GM19043 (cell line): Measurements from ENCODE around the gene CASK.

ENCODE experiments used
- ATAC-seq: cut with Tn5 transposase; IDR thresholded peaks from one replicate; pipeline ENCODE4 v1.9.1; 2021; ENCODE audit warnings: low read depth; ENCODE audit not compliant: unreplicated experiment

The CASK gene

DNA sequence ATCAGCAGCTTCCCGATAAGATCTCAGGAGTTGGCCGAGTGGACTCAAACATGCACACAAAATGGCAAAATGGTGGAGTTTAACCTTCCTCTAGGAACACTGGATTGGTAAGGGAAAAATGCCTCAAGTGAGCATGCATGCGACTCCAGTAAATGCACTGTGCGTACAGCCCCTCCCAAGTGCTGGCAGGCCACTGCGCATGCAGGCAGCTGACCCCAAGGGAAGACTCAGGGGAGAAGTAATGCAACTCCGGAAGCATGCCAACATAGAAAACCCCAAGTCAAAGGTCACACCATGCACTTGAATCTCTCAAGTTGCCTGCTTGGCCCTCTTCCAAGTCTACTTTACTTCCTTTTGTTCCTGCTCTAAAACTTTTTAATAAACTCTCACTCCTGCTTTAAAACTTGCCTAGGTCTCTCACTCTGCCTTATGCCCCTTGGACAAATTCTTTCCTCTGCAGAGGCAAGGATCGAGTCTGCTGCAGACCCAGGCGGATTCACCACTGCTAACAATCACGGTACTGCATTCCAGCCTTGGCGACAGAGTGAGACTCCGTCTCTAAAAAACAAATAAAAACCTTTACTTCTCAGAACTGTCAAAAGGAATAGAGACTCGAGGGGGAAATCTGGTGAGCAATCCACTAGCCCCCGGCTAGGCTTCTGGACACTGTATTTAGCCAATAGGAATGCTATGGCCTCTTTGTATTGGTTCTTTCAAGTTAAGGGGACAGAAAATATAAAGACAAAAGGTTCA lies 442.7 kb downstream of the CASK start:
- no peak for ATAC-seq

DNA sequence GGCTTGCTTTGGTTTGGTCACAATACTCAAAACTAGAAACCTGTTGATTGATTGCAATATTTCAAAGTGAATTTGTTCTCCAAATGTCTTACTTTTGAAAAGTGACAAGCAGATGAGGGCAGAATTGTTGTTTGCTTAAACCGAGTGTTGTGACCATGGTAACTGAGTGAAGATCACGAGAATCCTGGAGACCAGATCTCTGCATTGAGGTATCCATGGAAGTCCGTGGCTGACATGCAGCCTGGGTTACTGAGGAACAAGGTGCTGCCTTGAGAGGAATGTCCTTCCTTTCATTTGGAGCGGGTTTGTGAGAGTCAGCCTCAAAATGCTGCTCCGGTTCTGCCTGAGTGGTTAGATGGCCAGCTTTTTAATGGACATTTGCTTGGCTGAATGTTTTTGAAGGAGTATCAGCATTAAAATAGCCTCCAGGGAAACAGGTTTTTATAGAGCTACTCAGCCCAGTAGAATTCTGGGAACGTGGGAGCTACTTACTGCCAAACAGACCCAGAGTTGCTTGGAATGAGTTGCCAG lies 444.9 kb downstream of the CASK start:
- no peak for ATAC-seq

GRCh38 chrX:41475591-41476241 lies 447.6 kb downstream of the CASK start:
- ATAC-seq, result no peak

- no peak for ATAC-seq
Measured at GRCh38 chrX:41475191-41475590, 448.2 kb downstream of the CASK start.

DNA sequence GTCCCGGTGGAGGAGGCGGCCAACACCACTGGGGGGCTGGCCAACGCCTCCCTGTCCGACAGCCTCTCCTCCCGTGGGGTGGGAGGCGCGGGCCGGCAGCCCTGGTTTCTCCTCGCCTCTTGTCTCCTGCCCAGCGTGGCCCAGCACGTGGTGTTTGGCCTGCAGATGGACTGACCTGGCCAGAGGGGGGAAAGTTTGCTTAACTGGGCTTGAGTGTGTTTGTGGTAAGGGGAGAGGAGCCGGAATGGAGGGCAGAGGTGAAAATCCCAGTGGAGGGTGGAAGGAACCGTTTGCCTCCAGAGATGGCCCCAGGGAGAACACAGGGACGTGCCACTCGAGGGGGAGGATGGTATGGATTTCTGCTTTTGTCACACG lies 448.6 kb downstream of the CASK start:
- no peak for ATAC-seq

DNA sequence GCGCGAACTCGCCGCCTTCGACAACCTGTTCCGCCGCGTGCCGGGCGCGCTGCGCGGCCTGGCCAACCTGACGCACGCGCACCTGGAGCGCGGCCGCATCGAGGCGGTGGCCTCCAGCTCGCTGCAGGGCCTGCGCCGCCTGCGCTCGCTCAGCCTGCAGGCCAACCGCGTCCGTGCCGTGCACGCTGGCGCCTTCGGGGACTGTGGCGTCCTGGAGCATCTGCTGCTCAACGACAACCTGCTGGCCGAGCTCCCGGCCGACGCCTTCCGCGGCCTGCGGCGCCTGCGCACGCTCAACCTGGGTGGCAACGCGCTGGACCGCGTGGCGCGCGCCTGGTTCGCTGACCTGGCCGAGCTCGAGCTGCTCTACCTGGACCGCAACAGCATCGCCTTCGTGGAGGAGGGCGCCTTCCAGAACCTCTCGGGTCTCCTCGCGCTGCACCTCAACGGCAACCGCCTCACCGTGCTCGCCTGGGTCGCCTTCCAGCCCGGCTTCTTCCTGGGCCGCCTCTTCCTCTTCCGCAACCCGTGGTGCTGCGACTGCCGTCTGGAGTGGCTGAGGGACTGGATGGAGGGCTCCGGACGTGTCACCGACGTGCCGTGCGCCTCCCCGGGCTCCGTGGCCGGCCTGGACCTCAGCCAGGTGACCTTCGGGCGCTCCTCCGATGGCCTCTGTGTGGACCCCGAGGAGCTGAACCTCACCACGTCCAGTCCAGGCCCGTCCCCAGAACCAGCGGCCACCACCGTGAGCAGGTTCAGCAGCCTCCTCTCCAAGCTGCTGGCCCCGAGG lies 449.2 kb downstream of the CASK start:
- ATAC-seq, result no peak

GRCh38 chrX:41472231-41472815 lies 451.0 kb downstream of the CASK start:
- ATAC-seq, result no peak

DNA sequence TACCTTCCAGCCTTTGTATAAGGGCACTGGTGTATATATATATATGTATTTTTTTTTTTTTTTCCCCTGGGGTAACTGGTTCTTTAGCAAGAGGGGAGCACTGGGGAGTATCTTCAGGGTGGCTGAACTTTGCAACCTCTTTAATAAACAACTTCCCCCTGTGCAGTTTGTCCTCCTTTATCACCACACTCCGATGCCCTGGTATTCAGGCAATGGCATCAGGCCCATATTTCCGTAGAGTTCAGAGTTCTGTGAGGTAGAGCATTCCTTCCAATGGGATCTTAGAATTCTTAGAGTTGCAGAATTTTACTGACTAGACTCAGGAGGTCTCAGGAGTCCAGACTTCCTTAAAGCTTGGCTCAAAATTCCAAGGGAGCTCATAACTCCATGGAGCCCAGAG lies 451.6 kb downstream of the CASK start:
- no peak for ATAC-seq

GRCh38 chrX:41470706-41471105 lies 452.6 kb downstream of the CASK start:
- ATAC-seq, result no peak

GRCh38 chrX:41468647-41469323 lies 454.6 kb downstream of the CASK start:
- ATAC-seq, result no peak
